A549 (cell line): ENCODE measurements around the gene SBF2.

Experiments
- CTCF ChIP-seq: fragments of >200 bp; sonication (Bioruptor Twin); formaldehyde crosslinking; IDR thresholded peaks from 3 replicates; pipeline ENCODE4 v1.5.1; 2016
- POLR2A ChIP-seq: IDR thresholded peaks from 2 replicates; pipeline ENCODE4 v1.6.1; 2012; ENCODE audit warnings: mild to moderate bottlenecking, low read length
- RARB ChIP-seq: fragments of 250-450 bp; sonication (Bioruptor Pico); IDR thresholded peaks from 2 replicates; pipeline ENCODE4 v1.8.0; 2021; ENCODE audit warnings: mild to moderate bottlenecking, moderate library complexity
- RFX5 ChIP-seq: fragments of 450-650 bp; IDR thresholded peaks from 2 replicates; pipeline ENCODE4 v1.7.1; 2014; ENCODE audit warnings: antibody characterized with exemption, mild to moderate bottlenecking, moderate library complexity

DNA sequence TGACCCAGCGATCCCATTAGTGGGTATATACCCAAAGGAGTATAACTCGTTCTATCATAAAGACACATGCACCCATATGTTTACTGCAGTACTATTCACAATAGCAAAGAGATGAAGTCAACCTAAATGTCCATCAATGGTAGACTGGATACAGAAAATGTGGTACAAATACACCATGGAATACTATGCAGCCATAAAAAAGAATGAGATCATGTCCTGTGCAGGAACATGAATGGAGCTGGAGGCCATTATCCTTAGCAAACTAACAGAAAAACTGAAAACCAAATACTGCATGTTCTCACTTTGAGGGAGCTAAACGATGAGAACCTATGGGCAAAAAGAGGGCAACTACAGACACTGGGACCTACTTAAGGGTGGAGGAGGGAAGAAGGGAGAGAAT, 146.8 kb downstream of the SBF2 start:
- TF ChIP-seq POLR2A (no peak), CTCF (no peak), RFX5 (no peak), RARB (CRISPR knock-in tag) (no peak)
